Activated CD4-positive, alpha-beta T cell treated with anti-CD3 and anti-CD28 coated beads, Interleukin-2, amount 50 U/mL, for 48 hours (primary cell): ENCODE data around the gene APOC3.
A peak's percentile ranks its signal among the peaks of the same experiment; 100 is the strongest.
"Not testable (repeated sequence)": the region's sequence is repeated elsewhere in the genome, so short reads cannot be mapped to it uniquely, and the experiment has no call there.

ENCODE experiments used
- DNase-seq, 2 experiments: peaks; one replicate each; pipeline ENCODE4 v3.0.0-alpha.2; 2020

The APOC3 gene

DNA sequence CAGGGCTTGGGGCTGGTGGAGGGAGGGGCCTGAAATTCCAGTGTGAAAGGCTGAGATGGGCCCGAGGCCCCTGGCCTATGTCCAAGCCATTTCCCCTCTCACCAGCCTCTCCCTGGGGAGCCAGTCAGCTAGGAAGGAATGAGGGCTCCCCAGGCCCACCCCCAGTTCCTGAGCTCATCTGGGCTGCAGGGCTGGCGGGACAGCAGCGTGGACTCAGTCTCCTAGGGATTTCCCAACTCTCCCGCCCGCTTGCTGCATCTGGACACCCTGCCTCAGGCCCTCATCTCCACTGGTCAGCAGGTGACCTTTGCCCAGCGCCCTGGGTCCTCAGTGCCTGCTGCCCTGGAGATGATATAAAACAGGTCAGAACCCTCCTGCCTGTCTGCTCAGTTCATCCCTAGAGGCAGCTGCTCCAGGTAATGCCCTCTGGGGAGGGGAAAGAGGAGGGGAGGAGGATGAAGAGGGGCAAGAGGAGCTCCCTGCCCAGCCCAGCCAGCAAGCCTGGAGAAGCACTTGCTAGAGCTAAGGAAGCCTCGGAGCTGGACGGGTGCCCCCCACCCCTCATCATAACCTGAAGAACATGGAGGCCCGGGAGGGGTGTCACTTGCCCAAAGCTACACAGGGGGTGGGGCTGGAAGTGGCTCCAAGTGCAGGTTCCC lies at the start of gene APOC3:
Gene APOC3, plus strand, starts transcription at position 383 of the 659 bp plus-strand sequence. CDS start 676 bp downstream, outside the sequence.
- DNase-seq: no peak

DNA sequence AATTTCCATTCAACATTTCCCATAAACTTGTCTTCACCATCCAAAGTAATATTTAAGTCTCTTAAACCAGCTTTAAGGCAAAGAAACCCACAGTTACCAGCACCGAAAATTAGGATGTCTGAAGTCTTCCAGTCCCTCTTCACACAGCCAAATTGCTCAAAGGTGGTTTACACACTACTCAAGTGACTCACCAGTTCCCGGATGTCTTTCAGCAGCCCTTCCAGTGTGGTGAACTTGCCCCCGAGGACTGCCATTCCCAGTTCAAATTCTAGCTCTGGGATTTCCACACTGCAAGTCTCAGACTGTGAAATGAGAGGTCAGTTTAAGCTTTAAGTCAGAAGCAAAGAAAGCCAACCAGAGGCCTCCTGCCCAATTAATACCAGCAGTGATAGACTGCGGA lies 47.0 kb upstream of the APOC3 start:
- peak in 1 of 2 experiments; percentile 41 for DNase-seq

DNA sequence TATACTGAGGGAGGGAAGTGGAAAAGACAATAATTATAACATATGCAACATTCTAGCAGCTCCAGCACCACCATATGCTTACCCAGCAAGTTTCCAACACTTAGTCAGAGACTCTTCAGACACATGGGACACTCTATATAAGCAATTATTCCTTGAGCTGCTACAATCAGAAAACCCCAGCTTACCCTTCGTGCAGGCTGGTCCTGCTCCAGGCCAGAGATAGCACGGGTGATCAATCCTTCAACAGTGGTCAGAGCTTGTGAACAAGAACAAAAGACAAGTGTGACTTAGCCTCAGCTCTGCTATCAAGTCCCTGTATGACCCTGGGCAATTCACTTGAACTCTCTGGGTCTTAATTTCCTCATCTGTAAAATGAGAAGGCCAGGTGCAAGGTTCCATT lies 43.4 kb upstream of the APOC3 start:
- no peak for DNase-seq

DNA sequence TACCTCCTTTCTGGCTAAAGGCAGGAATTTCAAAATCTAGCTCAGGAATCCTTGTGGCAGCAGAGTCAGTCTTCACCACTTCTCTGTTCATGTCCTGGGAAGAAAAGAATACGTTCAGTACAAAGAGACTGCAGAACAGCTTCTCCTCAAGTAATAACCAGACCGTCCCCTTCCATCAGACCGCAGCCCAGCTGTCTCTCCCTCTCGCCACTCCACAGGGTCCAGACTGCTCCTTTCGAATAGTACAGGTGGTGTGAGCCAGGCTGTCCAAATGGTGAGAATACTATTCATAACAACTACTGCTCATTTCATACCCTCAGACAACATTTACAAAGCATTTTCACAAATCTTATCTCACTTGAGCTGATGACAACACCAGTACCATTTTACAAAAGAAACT lies 42.7 kb upstream of the APOC3 start:
- no peak for DNase-seq

DNA sequence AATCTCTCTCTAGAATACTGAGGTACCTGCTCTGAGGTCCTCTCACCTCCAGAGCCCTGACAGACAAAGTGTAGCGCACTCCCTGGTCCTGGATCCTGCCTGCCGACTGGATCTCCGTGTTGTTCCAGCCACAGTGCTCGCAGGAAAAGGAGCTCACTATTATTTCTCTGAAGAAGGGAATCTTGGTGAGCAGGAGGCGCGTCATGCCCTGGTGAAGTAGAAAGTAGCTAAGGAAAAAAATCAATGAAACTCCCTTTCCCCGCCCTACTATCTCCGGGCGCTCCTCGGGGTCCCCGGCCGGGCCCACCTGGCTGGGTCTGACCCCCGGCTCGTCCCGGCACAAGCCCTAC lies 42.3 kb upstream of the APOC3 start:
- no peak for DNase-seq

DNA sequence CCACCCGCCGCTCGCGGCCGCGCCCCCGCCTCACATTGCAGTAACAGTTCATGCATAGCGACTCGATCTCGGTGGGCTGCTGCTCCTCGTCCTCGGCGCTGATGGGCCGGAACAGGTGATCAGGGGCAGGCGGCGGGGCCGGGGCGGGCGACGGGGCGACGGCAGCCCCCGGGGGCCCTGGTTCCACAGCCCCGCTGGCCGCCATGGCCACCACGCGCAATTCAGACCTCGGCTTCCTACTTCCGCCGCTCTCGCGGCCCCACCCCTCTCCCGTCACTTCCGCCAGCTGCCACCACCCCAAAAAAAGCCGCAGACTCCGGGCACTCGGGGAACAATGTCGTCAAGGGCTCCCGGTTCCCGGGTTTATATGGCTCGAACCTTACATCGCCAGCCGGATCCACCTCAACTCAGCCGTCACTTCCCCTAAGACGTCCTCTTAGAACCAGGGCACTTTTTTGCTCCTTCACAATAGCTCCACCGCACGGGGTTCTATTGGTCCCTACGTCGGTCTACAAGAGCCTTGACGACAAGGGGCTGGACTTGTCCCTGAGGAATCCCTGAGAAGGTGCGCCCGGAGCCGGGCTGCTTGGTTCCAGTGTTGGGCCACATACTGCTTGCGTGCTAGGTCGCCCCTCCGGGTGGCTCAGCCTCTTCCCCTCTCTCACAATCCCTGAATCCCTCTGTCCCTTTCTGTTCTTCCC lies 41.8 kb upstream of the APOC3 start, which contains the start of gene ZPR1:
Gene ZPR1, minus strand, starts transcription at position 238 of the 701 bp plus-strand sequence. Its CDS starts 33 bp downstream, at position 205.
- DNase-seq: peak; percentile 86 to 88

DNA sequence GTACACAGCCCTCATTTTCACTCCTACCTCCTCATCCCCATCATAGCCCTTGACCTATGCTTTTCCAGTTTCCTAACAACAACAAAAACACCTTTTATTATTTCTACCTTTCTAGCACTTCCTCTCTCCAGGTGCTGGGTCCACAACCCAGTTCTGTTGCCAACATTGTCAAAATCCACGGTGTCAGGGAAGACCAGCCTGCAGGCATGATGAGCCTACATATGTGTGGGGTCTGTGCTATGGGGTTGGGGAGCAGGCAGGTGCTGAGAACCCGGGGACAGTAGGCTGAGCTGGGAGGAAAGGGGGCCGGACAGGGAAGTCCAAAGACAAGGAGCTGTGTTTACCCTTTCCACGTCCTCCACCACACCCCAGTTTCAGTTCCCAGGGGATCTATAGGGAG lies 41.2 kb upstream of the APOC3 start:
- DNase-seq: no peak

DNA sequence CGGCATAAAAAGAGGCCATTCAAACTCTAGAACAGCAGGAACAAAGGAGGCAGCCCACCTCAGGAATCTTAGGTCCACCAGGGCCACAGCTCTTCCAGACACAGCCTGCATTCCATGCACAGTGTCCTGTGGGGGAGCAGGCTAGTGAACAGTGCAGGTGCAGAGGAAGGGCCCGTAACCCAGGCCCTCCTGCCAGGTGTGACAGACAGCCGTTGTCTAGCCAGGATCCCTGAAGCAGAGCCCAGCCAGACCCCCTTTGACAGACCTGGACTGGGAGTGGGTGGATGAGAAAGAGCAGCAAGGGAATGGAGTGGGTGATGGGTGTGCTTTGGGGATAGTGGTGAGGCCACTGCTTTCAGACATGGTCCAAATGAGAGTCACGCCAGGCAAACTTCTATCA lies 40.7 kb upstream of the APOC3 start:
- no peak for DNase-seq

DNA sequence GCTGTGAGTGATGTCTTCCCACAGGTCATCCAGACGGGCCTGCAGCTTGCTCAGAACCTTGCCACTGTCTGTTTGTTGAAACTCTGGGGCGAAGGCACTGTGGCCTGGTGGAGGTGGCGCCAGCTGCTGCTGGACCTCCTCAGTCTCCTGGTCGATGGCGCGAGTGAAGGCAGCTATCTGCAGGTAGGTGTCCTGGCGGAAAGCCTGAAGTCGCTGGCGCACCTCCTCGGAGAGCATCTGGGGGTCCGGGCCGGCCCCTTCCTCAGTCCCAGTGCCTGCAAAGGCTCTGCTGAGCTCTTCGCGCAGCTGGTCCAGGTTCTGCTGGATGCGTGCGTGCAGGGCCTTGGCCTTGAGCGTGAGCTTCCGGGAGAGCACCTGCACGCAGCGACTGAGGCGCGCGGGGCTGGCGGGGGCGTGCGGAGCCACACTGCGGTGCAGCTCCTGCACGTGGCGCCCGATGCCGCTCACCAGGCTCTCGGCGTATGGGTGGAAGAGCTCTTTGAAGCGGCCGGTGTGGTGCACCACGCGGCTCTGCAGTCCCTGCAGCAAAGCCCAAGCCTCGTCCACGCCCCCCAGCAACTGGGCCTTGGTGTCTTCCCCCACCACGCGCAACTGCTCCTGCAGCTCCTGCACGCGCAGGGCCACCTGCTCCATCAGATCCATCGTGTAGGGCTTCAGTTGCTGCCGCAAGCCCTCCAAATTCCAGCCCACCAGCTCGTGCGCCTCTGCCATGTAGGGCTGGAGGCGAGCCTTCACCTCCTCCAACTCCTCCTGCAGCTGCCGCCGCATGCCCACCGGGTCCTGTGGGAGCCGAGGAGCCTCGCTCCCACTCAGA lies 39.3 kb upstream of the APOC3 start:
- DNase-seq: no peak

DNA sequence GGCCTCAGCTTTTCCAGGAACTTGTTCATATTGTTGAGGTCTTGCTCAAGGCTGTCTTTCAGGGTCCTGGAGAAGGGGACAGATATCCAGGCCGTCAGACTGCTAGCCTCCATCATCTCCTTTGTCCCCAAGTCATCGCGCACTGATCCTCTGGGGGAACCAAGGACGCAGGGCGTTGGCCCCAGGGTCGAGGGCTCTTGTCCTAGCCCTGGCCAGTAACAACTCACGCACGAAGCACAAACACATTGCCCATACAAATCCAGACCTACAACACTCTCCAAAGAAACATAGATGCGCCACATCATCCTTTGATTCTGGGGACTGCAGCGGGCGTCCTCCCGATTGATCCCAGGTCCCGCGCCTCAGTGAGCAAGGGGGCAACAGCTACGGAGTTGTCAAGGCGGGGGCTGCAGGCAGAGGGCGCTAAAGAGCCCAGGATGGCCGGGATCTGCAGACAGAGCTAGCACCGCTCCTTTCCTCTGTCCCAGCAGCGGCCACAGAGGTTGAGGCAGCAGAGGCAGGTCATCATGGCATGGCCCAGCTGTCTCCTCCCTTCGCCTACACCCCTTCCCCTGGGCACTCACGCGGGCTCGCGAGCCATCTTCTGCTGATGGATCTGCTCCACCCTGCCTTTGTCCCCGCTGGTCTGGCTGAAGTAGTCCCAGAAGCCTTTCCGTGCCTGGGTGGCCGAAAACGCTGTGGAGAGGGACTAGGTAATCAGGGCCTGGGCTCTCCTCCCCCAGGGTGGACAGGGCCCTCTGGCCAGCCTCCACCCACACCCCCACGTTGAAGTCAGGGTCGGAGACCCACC lies 38.5 kb upstream of the APOC3 start:
- peak; percentile 84 to 88 for DNase-seq

DNA sequence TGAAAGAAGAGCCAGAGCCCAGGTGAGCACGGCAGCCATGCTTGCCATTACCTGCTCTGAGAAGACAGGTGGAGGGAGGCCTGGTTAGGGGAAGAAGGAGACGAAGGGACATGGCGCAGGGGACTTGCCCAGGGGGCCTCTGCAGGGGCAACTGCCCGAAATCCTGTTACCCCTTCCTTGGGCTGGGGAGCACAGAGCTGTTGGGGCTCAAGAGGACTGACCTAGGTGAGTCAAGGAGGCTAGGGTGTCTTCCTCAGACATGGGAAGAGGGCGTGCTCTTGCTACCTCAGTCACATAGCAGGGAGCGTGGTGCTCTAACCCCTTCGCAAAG lies 37.9 kb upstream of the APOC3 start, which contains the start of gene APOA5:
Gene APOA5, minus strand, starts transcription at position 67 of the 331 bp plus-strand sequence. Its CDS starts 19 bp downstream, at position 48.
- no peak for DNase-seq

DNA sequence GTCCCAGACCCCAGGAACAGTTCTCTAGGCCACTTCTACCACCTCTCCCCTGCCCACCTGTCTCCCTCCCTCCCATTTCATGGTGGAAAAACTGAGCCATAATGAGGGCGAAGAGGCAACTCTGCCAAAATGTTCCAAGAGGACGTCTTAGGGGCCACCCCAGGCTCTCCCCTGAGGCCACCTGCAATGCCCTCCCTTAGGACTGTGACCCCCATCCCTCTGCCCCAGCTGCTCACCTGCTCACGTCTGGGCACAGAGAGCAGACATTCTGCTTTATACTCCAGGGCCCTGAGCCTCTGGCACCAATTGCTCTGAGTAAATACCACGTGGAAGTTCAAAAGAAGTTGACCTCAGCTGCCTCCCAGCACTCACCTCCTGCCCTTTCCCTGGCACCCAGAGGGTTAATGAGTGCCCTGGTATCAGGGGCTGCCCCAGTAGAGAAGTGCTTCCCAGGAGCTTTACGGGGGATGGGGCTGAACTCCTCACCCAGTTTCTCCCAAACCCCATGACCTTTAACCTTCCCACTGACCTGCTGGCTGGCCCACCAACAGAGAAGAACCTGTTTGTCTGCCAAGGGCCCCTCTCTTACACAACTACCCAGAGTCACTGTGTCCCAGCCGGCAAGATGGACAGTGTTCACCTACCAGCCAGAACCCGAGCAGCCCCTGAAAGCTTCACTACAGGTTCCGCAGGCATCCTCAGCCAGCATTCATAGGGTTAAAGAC lies 37.4 kb upstream of the APOC3 start:
- no peak for DNase-seq

DNA sequence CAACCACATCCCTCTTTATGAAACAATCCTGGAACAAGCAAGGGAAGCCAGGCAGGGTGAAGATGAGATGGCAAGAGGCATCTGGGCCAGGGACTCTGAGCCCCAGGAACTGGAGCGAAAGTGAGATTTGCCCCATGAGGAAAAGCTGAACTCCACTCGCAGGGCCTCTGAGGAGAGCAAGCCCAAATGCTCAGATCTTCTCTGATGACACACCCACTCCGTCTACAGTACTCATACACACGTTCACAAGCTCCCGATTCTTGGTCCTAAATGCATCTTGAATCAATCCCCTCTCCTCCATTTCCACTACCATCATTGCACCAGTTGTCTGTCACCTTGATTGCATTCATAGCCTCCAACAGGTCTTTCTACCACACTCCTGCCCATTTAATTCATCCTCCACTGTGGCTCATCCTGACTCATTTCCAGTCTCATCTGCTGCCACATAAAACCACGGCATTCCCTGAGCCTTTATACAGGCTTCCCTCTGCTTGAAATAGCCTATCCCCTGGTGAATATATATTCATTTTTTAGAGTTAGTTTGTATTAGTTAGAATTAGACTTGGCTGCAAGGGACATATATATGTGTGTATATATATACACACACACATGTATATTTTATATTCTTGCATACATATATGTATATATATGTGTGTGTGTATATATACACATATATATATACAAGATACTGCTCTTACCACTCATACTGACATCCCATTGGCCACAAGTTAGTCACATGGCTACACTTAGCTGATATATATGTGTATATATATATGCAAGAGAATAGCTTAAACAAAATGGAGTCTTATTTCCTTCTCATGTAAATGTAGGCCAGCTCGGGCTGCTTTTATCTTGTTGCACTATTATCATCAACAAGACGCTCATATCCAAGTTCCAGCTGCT lies 36.6 kb upstream of the APOC3 start:
- DNase-seq: no peak

DNA sequence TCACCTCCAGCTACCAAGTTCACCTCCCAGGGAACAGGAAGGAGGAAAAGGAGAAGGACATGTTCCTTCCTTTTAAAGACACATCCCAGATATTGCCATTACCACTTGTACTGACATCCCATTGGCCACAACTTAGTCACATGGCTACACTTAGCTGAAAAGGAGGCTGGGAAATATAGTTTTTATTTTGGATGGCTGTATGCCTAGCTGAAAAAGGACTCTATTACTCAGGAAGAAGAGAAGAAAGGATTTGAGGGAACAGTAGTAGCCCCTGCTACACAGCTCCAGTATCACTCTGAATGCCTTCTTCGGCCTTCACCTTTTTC lies 36.0 kb upstream of the APOC3 start:
- no peak for DNase-seq

DNA sequence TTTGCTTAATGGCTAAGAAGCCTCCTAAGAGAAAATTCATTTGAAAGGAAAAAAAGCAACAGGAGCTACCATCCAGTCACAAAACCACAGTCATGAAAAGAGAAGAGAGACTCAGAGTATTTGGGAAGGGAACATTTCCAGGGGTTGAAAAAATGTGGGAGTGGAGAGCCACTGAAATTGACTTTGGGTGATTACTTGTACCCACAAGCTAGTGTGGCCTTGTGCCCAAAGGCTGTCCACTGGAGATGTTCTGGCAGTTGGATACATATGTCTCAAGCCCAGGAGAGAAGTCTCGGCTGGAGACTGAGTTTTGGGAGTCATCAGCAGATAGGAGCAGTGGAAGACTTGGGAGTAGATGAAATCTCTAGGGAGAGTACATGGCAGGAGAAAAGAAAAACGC lies 34.9 kb upstream of the APOC3 start:
- no peak for DNase-seq

DNA sequence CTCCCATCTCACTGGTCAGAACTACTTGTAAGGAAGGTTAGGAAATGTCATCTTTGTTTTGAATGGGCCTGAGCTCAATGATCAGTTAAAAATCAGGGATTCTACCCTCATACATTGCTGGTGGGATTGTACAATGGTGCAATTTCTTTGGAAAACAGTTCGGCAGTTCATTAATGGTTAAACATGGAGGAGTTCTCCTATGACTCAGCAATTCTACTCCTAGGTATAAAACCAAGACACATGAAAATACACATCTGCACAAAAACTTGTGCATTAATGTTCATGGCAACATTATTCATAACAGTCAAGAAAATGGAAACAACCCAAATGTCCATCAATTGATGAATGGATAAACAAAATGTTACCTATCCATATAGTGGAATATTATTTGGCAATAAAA lies 33.2 kb upstream of the APOC3 start:
- DNase-seq: no peak

DNA sequence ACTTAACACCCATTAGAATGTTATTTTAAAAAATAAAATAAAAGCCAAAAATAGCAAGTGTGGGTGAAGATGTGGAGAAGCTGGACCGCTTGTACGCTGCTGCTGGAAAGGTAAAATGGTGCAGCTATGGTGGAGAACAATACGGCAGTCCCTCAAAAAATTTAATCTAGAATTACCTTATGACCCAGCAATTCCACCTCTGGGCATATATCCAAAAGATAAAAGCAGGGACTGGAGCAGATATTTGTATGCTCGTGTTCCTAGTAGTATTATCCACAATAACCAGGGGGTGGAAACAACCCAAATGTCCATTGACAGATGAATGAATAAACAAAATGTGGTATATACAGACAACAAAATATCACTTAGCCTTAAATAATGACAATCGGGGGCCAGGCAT lies 31.9 kb upstream of the APOC3 start:
- no peak for DNase-seq

DNA sequence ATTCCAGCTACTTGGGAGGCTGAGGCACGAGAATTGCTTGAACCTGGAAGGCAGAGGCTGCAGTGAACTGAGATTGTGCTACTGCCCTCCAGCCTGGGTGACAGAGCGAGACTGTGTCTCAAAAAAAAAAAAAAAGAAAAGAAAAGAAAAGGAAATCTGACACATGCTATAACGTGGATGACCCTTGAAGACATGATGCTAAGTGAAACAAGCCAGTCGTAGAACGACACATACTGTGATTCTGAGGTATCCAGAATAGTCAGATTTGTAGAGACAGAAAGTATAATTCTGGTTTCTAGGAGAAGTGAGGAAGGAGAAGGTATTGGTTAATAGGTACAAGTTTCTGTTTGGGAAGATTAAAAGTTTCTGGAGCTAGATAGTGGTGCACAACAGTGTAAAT lies 31.3 kb upstream of the APOC3 start:
- DNase-seq: no peak

DNA sequence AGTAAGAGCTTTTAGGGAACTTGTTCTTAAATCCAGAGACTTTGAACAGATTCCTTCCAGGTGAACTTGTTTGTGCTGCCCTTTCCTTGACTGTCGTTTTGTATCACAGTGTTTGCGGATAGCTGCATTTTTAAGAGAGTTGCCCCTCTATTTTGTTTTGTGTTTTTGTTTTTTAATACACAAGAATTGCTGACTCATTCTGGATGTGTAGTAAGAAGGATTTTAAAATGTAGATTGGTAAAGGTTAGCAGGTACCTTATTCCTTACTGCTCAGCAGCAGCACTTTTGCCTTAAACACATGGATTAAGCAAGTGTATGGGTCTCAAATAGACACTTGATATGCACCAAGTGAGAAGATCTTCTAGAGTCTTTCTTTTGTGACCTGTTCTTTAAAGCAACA lies 29.1 kb upstream of the APOC3 start:
- DNase-seq: no peak

DNA sequence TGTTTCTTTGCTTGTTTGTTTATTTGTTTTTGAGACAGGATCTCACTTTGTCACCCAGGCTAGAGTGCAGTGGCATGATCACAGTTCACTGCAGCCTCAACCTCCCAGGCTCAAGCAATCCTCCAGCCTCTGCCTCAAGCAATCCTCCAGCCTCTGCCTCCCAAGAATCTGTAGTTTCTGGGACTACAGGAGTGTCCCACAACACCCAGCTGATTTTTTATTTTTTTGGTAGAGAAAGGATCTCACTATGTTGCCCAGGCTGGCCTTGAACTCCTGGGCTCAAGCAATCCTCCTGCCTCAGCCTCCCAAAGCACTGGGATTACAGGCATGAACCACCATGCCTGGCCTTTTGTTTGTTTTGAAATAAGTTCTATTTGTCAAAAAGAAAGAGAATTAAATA lies 28.0 kb upstream of the APOC3 start:
- DNase-seq: not testable (repeated sequence)

DNA sequence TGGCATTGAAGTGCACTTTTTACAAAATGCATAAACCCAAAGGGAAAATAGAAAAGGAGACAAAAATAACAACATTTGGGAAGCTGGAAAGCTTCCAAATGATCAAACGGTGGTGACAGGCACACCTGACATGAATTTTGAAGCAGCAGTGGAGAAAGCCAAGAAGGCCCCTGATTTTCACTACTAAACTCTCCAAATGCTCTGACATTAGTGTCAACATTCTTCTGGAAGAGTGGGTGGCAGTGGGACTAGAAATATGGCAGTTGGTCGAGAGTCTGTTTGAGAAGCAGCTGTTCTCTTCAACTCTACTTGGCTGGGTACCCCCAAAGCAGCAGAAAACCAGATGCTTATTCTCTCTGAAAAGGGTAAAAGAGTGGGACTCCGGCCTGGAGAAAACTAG lies 25.7 kb upstream of the APOC3 start:
- DNase-seq: no peak
